Sciatic nerve (tissue), 2 donors: ENCODE measurements around the gene PDE6B. TPM values are rescaled to one million over a fixed set of nuclear protein-coding genes. Genes with fewer than 3 reads are reported as not detected.

Source experiments
- ATAC-seq: fragments of 200-7000 bp; cut with Tn5 transposase; one replicate; pipeline ENCODE4 v1.9.1; 2020; ENCODE audit warnings: mild to moderate bottlenecking, moderate library complexity
- DNase-seq: peaks from one replicate; pipeline ENCODE4 v3.0.0-alpha.2; 2020; ENCODE audit warnings: low spot score
- intact Hi-C: fragments of 100-400 bp; cut with DNase I; formaldehyde crosslinking; loops from one replicate; pipeline ENCODE4 v1.14.2; 2022
- total RNA-seq: library from RNA; stranded (reverse); fragmentation: NEBNext Ultra II Directional; extraction: Animal tissue kit (Norgen Biotek cat#: 25700); gene quantifications from one replicate; pipeline ENCODE4 v1.2.1, GENCODE V29; 2021
- donor health status: DM: no; HTN: no; CAD: no.
- donor health status: DM: no; HTN: no; CAD: no.

PDE6B gene
- total RNA-seq, 1 donor from 2014 or later: 2.5 TPM

DNA sequence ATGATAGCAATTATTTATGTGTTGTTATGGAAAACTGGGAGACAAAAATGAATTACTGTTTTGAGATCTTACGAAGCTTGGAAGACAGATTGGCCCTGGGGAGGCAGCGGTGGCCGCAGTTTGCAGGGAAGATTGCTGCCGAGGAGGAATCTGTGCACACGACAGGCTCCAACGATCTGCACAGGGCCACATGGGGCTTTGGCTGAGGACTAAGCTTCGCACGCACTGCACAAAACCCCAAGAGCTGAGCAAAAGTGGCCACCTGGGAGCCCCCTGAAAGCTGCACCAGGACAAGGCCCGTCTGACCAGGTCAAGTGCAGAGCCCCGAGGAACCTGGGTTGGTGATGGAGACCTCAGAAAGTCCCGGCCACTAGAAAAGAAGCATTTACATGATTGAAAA lies 5.2 kb upstream of the PDE6B start:
- DNase-seq: peak; percentile 38
- intact Hi-C loops: no loop called here
- ATAC-seq: no peak

GRCh38 chr4:620851-621261 lies 4.5 kb upstream of the PDE6B start:
- intact Hi-C loops: no loop called here
- DNase-seq: peak; percentile 49

DNA sequence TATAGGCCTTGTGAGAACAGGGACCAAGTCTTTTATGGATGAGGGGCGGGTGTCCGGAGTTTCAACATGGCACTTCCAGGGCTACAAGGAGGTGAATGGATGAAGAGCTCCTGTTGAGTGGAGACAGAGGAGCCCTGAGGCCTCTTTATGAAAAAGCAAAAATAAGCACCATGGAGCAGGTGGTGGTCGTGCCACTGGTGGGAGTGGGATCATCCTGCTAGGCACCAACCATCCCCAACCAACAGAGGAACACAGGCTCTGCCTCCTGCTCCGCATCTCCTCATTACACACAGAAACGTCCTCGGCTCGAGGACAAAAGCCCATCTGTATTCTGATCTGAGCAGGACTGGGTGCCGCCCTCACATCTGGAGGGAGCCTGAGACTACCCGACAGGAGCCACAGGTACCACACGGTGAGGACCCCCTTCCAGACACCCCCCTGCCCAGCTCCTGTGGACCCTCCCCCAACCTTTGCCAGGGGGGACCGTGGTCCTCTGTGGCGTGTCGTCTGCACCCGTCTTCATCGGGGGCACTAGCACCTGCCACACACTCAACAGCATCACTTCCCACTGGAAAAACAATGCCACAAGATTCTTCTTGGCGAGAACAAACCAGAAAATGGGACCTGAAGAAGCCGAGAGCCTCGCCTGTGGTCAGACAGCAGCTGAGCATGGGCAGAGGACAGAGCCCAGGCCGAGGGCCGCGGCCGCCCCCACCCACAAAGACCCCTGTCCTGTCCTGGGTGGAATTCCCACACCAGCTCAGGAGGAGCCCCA lies 3.9 kb upstream of the PDE6B start:
- DNase-seq: peak; percentile 15

More at GRCh38 chr4:620851-621261, 4.5 kb upstream of the PDE6B start:
- no peak for ATAC-seq

GRCh38 chr4:622071-622995 lies 3.0 kb upstream of the PDE6B start:
- ATAC-seq: no peak
- peak; percentile 17 for DNase-seq
- intact Hi-C loops: no loop called here

More for the DNA sequence above, 3.9 kb upstream of the PDE6B start:
- intact Hi-C loops: no loop called here
- ATAC-seq: no peak

DNA sequence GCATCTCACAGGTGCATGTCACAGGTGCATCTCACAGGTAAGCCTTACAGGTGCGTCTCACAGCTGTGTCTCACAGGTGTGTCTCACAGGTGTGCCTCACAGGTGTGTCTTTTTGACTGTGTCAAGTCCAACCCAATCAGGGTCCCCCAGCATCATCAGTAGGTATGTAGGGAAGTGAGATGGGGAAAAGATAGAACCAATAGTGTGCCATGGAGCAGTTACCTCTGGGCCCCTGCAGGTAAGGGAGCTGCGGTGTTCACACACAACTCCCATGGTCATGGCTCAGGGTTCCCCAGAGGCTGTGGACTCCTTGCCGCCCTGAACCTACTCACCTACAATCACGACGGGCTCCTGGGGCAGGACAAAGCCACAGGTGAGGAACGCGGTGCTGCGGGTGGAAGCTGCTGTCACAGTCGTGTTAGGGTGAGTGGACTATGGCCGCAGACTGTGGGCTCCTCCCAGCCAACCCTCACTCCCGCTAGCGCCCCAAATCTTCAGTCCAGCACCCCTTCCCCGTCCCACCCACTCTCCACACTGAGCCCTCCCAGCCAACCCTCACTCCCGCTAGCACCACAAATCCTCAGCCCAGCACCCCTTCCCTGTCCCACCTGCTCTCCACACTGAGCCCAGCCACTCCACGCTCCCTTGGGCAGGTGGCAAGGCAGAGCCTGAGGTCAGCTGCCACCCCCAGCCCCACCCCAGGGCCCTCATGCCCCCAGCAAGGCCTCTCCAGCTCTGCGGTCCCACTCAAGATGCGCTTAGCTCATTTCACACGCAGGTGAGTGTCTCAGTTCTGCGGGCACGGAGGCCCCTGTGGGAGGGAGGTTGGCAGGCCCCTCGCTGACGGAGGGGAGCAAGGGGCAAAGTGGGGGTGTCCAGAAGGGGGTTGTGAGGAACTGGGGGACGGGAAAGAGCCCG lies 2.1 kb upstream of the PDE6B start:
- DNase-seq (no peak), ATAC-seq (no peak)
- intact Hi-C loops: no loop called here

DNA sequence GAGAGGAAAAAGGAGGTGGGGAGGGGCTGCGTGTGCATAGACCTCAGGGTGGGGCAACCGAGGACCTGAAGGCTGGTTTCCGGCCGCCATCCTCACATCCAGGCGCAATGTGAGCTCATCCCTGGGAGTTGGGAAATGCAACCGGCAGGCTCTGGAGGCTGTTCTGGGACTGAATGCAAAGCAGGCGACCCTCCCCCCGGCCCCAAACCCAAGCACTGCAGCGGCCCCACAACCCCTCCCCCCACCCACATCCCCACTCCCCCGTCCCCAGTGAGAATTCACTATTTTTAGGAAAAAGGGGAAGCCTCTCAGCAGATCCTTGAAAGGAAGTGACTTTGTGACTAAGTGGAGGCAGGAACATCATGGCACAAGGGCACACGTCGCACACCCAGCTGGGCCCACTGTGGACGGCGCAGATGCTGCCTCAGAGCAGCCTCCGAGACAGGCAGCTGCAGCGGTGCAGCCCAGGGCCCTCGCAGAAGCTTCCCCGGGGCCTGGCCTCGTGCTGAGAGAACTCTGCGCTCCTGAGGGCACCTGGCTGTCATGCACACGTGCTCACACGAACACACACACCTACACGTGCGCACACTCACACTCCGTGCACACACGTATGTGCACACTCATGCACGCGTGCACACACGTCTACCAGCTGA lies 1.3 kb upstream of the PDE6B start:
- intact Hi-C loops: no loop called here
- ATAC-seq (no peak), DNase-seq (no peak)

DNA sequence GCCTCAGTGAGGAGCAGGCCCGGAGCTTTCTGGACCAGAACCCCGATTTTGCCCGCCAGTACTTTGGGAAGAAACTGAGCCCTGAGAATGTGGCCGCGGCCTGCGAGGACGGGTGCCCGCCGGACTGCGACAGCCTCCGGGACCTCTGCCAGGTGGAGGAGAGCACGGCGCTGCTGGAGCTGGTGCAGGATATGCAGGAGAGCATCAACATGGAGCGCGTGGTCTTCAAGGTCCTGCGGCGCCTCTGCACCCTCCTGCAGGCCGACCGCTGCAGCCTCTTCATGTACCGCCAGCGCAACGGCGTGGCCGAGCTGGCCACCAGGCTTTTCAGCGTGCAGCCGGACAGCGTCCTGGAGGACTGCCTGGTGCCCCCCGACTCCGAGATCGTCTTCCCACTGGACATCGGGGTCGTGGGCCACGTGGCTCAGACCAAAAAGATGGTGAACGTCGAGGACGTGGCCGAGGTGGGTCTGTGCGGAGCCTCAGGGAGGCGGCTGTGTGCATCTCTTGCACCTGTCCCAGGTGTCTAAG lies 323 bp downstream of the PDE6B start:
- ATAC-seq: no peak
- intact Hi-C loops: no loop called here
- DNase-seq: no peak

GRCh38 chr4:626201-627091 lies 1.1 kb downstream of the PDE6B start:
- no peak for DNase-seq
- intact Hi-C loops: no loop called here

GRCh38 chr4:627347-628125 lies 2.2 kb downstream of the PDE6B start:
- intact Hi-C loops: no loop called here
- no peak for DNase-seq
- ATAC-seq: no peak

More at GRCh38 chr4:626201-627091, 1.1 kb downstream of the PDE6B start:
- no peak for ATAC-seq

DNA sequence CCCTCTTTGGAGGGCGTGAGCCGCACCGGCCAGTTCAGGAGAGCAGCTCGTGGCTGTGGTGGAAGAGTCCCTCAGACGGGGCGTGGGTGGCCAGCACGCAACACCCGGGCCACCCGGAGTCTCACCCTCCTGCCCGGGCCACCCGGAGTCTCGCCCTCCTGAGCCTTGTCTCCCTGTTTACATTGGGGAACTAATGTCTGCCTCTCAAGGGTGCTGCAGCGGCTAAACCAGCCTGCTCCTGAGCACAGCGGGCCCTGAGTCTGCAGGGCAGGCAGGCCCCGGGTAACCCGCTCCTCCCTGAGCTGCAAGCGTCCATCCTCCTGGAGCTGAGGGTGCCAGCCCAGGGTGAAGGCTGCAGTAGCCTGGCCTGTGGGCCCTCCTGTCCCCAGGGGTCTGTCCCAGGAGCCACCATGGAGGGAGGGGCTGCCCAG lies 3.0 kb downstream of the PDE6B start:
- ATAC-seq (no peak), DNase-seq (peak; percentile 31)
- intact Hi-C loops: no loop called here

DNA sequence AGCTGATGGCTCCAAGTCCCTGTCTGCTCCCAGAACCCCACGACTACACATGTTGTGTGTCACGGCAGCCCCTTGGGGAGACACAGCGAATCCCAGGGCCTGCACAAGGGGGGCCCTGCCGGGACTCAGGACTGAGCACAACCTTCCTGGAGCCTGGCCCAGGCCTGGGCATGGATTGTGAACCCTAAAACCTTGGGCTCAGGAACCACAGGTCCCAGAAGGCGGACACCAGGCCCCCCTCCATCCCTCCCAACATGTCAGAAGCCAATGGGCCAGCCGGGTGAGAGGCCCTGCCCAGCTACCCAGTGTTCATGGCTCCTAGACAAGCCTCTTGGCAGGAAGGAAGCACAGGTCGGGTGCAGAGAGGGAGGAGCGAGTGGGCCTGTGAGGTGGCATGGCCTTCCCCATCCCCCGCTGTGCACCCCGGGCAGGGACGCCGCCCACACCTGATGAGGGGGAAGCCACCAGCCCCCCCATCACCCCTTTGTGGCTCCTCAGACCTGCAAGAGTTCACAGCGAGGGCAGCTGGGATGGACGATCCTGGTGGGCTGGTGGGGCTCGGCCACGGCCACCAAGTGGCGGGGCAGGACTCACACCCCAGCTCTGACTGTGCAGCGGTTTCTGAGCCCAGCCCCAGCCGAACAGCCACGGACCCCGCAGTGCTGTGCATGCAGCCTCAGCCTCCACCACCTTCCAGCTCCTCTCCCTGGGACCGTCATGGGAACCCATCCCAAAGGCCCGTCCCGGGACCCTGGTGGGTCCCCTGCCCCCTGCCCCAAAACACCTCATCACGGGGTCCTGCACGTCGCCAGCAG lies 3.7 kb downstream of the PDE6B start:
- DNase-seq (no peak), ATAC-seq (no peak)
- intact Hi-C loops: no loop called here

GRCh38 chr4:629636-629914 lies 4.2 kb downstream of the PDE6B start:
- DNase-seq (no peak), ATAC-seq (no peak)
- intact Hi-C loops: no loop called here

- ATAC-seq (no peak), DNase-seq (no peak)
- intact Hi-C loops: no loop called here
These were observed 4.7 kb downstream of the PDE6B start for GRCh38 chr4:629915-630641.

- ATAC-seq (no peak), DNase-seq (no peak)
- intact Hi-C loops: no loop called here
These were observed 5.3 kb downstream of the PDE6B start for GRCh38 chr4:630656-631055.

- no peak for DNase-seq
- intact Hi-C loops: no loop called here
- no peak for ATAC-seq
These were observed 6.9 kb downstream of the PDE6B start for GRCh38 chr4:632196-632790.
